RKO (cell line): ENCODE results near the gene CEP162.
"Not testable (repeated sequence)": the region's sequence is repeated elsewhere in the genome, so short reads cannot be mapped to it uniquely, and the experiment has no call there.

Experiments
- DNase-seq: peaks from one replicate; pipeline ENCODE4 v3.0.0-alpha.2; 2016; ENCODE audit warnings: low spot score

Gene CEP162

GRCh38 chr6:84086056-84086455, 141.4 kb downstream of the CEP162 start:
- no peak for DNase-seq

DNA sequence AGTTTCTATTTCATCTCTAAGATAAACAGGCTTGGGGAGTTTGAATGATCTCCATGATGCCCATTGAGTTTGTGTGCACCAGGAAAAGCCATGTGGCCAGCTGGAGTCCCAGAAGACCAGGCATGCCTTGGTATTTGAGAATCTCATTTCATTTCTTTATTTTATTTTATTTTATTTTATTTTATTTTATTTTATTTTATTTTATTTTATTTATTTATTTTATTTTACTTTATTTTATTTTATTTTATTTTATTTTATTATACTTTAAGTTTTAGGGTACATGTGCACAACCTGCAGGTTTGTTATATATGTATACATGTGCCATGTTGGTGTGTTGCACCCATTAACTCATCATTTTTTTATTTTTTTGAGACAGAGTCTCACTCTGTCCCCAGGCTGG, 142.7 kb downstream of the CEP162 start:
- DNase-seq = not testable (repeated sequence)

DNA sequence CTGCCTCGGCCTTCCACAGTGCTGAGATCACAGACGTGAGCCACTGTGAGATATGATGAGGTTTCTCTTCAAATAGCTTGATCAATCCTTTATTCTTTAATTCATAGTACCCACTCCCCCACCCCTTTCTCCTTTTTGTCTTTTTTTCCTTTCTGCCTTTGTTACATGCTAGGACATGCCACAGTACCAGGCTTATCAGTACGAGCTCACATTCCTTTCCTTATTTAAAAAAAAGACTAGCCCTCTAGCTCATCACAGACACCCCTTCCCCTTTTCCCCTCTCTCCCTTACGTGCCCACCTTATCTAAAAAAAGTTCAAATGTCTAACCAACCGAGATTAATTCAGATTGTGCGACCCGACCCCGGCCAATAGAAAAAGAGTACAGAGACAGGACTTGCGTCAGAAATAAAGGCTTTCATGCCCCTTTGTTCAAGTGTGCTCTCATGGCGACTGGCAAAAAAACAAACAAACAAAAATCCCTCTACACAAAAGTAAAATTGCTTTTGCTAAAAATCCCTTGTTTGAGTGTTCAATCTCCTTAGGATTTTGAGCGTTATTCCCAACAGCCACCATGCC, 144.7 kb downstream of the CEP162 start:
- DNase-seq = no peak

GRCh38 chr6:84081222-84081621, 146.2 kb downstream of the CEP162 start:
- DNase-seq = no peak

DNA sequence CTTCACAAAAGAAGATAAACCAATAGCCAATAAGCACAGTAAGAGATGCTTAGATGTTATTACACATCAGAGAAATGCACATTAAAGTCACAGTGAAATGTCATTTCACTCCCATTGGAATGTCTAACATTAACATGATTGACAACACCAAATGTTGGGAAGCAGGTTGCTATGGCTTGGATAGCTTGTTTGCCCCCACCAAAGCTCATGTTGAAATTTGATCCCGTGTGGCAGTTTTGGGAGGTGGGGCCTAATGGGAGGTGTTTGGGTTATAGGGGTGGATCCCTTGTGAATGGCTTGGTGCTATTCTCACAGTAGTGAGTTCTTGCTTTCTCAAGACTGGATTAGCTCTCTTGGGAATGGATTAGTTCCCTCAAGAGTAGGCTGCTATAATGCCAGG, 149.1 kb downstream of the CEP162 start:
- no peak for DNase-seq

DNA sequence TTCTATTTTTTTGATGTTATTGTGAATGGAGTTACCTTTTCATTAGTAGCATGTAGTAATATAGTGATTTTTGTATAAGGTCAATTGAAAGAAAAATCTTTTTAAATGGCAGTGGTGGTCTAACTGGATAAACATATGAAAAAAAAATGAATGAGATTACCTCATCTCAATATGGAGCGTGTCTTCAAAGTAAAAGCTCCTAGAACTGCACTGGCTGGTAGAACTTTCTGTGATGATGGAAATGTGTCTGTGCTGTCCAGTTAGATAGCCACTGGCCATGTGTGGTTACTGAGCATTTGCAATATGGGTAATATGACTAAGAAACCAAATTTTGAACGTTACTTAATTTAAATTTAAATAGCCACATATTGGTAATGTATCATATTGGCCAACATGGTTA, 149.8 kb downstream of the CEP162 start:
- DNase-seq = no peak

GRCh38 chr6:84074988-84075781, 152.3 kb downstream of the CEP162 start:
- no peak for DNase-seq
